Esophagus muscularis mucosa (tissue), 3 donors: ENCODE results near the gene HEYL.

Experiments
- POLR2A ChIP-seq: fragments of 450-650 bp; IDR thresholded peaks from one replicate; pipeline ENCODE4 v1.6.1; 2017; ENCODE audit warnings: antibody characterized with exemption, moderate library complexity, mild to moderate bottlenecking, low read depth
- TF ChIP-seq, protein P1 (sequence below), 3 experiments: fragments of 200-600 bp in 2 of 3; fragments of 450-650 bp in 1 of 3; sonication (generic) in 2 of 3; IDR thresholded peaks; one replicate each; pipeline ENCODE4 v1.5.1; 2017 to 2019; ENCODE audit warnings: antibody characterized with exemption in 3 of 3, mild to moderate bottlenecking in 2 of 3, moderate library complexity in 1 of 3

DNA sequence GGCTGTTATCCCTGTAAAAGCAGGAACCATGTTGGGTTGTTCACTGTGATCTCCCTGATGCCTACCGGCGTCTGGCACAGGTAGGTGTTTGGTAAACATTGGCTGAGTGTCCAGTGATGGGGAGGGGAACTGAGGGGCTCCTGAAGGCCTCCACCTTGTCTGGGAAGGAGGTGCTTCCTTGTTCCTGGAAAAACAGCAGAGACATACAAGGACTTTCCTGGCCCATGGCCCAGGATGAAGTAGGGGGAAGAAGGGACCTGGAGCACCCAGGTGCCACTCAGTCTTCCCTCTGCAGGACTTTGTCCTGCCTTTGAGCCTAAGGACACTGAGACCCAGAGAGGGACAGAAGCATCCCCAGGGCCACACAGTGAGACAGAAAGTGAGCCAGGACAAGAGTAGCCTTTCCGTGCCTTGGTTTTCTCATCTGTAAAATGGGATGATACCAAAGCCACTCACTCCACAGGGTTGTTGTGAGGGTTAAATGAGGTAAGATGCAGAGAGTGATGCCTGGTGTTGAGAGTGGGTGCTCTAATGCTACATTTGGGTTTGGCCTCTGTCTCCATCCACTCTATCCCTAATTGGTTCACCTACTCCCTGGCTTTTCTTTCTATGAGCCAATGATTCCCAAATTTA is 6.1 kb upstream of the HEYL start:
- TF ChIP-seq, protein P1, sequence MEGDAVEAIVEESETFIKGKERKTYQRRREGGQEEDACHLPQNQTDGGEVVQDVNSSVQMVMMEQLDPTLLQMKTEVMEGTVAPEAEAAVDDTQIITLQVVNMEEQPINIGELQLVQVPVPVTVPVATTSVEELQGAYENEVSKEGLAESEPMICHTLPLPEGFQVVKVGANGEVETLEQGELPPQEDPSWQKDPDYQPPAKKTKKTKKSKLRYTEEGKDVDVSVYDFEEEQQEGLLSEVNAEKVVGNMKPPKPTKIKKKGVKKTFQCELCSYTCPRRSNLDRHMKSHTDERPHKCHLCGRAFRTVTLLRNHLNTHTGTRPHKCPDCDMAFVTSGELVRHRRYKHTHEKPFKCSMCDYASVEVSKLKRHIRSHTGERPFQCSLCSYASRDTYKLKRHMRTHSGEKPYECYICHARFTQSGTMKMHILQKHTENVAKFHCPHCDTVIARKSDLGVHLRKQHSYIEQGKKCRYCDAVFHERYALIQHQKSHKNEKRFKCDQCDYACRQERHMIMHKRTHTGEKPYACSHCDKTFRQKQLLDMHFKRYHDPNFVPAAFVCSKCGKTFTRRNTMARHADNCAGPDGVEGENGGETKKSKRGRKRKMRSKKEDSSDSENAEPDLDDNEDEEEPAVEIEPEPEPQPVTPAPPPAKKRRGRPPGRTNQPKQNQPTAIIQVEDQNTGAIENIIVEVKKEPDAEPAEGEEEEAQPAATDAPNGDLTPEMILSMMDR (IDR thresholded peaks at IDR 0.05), result no peak
- TF ChIP-seq POLR2A, result no peak
